ENCODE results near the gene GPR132.
"Not testable (repeated sequence)": the region's sequence is repeated elsewhere in the genome, so short reads cannot be mapped to it uniquely, and the experiment has no call there.

GPR132 gene

GRCh38 chr14:105075379-105076295, 10.4 kb upstream of the GPR132 start:
- DNase-seq (ENCODE audit: low read depth in 2 of 2): no peak

GRCh38 chr14:105074601-105075053, 9.4 kb upstream of the GPR132 start:
- no peak for DNase-seq (ENCODE audit: low read depth in 2 of 2)

DNA sequence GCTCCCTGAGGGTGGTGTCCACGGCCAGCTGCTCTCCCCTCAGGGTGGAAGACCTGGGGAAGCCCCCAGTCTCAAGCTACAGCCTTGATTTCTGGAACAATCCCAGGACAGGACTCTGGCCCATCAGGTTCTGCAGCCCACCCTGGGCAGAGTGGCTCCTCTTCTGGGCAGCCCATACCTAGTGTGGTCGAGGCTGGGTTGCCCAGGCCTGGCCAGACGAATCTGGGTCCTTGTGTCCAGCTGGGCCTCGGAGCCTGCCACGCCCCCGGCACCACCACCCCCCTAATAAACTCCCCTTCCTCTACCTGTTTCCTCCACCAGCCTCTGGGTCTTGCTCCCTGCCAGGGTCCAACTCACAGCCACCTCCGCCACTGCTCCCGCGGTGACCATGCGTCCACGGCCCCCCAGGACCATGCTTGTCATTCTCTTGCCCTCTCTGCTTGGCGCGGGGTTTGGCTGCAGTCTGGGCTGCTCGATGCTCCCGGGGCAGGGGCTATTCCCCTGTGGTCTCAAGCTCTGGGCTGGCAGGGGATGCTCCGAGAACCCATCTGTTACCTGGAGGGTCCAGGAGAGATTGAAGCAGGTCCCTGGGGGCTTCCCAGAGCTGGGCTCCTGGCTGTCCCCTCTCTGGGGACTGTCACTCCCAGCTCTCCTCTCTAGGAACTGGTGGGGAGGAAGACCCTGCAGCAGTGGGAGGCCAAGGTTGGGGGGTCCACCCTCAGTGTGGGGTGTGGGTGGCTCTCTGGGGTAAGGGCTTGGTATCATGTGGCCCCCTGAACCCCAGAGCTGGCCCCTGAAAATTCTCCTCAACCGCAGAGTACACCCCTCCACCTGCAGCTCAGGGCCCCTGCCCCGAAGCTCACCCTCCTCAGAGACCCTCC, 8.7 kb upstream of the GPR132 start:
- no peak for DNase-seq (ENCODE audit: low read depth in 2 of 2)

- DNase-seq (ENCODE audit: low read depth in 2 of 2): no peak
These were observed 7.9 kb upstream of the GPR132 start for GRCh38 chr14:105072892-105073719.

GRCh38 chr14:105072381-105072861, 7.2 kb upstream of the GPR132 start:
- no peak for DNase-seq (ENCODE audit: low read depth in 2 of 2)

GRCh38 chr14:105071942-105072341, 6.7 kb upstream of the GPR132 start:
- DNase-seq (ENCODE audit: low read depth in 2 of 2): no peak

GRCh38 chr14:105071326-105071725, 6.1 kb upstream of the GPR132 start:
- no peak for DNase-seq (ENCODE audit: low read depth in 2 of 2)

- DNase-seq (ENCODE audit: low read depth in 2 of 2): peak in 1 of 2 donors; percentile 74
These were observed 5.5 kb upstream of the GPR132 start for GRCh38 chr14:105070760-105071137.

- DNase-seq (ENCODE audit: low read depth in 2 of 2): peak; percentile 67
These were observed 4.9 kb upstream of the GPR132 start for GRCh38 chr14:105069871-105070759.

DNA sequence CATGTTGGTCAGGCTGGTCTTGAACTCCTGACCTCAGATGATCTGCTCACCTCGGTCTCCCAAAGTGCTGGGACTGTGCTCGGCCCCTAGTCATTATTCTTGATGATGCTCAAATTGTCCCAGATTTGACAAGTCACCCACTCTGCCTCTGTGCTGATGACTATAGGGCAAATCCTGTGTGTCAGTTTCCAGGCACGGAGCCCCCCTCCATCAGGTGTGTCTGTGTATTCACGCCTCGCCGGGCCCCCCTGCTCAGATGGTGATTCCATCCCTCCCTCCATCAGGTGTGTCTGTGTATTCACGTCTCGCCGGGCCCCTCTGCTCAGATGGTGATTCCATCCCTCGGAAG, 4.3 kb upstream of the GPR132 start:
- DNase-seq (ENCODE audit: low read depth in 2 of 2): no peak

GRCh38 chr14:105068818-105069217, 3.6 kb upstream of the GPR132 start:
- DNase-seq (ENCODE audit: low read depth in 2 of 2): no peak

GRCh38 chr14:105067969-105068301, 2.7 kb upstream of the GPR132 start:
- no peak for DNase-seq (ENCODE audit: low read depth in 2 of 2)

DNA sequence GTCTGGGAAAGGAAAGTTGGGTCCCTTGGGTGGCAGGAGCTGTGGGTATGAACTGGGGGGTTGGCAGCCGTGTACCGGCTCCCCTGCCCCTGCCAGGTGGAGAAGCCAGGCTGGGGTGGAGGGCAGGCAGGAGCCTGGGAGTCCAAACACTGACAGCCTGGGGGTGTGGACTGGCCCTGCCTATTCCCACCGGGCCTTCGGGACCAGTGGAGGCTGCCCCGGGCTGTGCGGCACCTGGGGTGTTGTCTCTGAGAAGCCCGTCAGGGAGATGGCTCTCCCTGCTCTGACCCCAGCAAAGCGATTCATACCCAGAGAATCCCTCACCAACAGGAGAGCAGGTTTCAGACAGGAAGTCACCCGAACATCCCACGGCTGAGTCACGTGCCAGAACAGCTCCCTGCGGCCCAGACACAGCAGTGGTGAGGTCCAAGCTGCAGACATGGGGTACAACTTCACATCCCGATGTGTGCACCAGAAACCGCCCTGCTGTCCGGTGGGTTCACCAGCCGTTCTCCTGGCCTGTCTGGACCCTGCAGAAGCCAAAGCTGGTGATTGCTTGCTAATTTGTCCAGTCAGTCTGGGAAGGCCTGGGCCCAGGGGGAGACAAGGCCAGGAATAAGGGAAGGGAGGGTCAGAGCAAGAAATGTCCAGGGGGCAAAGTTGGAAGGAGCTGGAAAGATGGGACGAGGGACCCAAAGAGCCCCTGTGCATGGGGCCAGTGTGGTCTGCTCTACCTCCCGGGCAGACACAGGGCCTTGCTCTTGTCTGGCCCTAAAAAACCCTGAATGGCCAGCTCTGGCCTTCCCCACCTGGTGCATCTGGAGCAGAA, 2.1 kb upstream of the GPR132 start:
- DNase-seq (ENCODE audit: low read depth in 2 of 2): peak; percentile 71 to 75

DNA sequence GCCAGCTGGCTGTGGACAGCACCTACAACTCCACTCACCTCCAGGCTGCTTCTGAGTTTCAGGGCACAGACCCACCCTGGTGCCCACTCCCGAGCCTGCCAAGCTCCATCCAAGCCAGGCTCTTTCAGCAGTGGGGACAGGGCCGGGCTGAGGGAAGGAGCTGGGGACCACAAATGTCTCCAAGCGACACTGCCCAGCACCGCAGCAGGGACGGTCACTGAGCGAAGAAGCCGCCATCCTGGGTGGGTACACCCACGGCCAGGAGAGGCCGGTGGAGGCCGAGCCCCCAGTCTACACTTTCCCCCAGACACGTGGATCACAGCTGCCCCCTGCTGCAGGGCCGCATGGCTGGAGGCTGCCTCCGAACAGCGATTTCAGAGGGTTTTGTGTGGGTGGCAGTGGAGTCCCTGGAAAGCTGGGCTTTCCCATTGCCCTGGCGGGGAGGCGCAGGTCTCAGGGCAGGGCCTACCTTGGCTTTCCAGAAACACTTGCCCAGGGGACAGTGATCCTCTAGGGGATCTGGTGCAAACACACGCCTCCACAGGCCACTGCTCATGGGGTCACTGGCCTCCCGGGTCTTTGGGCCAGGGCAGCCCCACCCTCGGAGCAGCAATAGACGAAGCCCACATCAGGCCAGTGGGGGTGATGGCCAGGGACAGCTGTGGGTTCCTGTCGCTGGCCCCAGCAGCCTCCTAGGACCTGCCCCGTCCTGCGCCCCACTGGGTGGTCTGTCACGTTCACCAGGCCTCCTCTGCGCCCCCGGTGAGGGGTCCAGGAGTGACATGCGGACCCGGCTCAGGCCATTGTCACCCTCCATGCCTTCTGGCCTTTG, 1.2 kb upstream of the GPR132 start:
- DNase-seq (ENCODE audit: low read depth in 2 of 2): no peak

- DNase-seq (ENCODE audit: low read depth in 2 of 2): peak in 1 of 2 donors; percentile 34
These were observed 498 bp downstream of the GPR132 start for GRCh38 chr14:105064721-105065143.

- no peak for DNase-seq (ENCODE audit: low read depth in 2 of 2)
These were observed 1.2 kb downstream of the GPR132 start for GRCh38 chr14:105064001-105064400.

GRCh38 chr14:105063506-105063905, 1.7 kb downstream of the GPR132 start:
- DNase-seq (ENCODE audit: low read depth in 2 of 2): not testable (repeated sequence)

DNA sequence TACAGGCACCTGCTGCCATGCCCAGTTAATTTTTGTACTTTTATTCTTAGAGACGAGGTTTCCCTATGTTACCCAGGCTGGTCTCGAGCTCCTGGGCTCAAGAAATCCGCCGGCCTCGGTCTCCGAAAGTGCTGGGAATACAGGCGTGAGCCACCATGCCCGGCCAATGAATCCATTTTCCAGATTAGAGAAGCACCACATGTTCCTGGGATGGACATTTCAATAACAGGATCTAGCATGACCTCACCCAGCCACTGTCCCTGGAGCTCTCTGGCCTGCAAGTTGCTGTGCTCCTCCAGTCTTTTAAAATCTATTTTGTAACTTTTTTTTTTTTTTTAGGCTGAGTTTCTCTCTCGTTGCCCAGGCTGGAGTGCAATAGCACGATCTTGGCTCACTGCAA, 2.2 kb downstream of the GPR132 start:
- DNase-seq (ENCODE audit: low read depth in 2 of 2): no peak

GRCh38 chr14:105062048-105062433, 3.2 kb downstream of the GPR132 start:
- no peak for DNase-seq (ENCODE audit: low read depth in 2 of 2)

Data from stimulated activated CD8-positive, alpha-beta memory T cell treated with anti-CD3 and anti-CD28 coated beads, Interleukin-15, amount 100 ng/mL, for 48 hours (primary cell).